Panc1 (cell line): ENCODE measurements around the gene BATF3. TPM values are rescaled to one million over a fixed set of nuclear protein-coding genes. Genes with fewer than 3 reads are reported as not detected.
"Not testable (repeated sequence)": the region's sequence is repeated elsewhere in the genome, so short reads cannot be mapped to it uniquely, and the experiment has no call there.

ENCODE experiments used
- ATAC-seq: fragments of 200-7000 bp; cut with Tn5 transposase; 2 replicates; pipeline ENCODE4 v1.9.1; 2020; ENCODE audit warnings: mild to moderate bottlenecking, moderate library complexity
- BruUV-seq: library from RNA; stranded (reverse); fragments of 400-500 nt; replicated peaks from 2 replicates; lab custom pipeline; 2021; lab: Mats Ljungman, UMichigan
- CTCF ChIA-PET: fragments of 300-600 bp; sonication (Branson Sonifier 250); formaldehyde crosslinking; loops from one replicate; lab custom pipeline; 2022; ENCODE audit warnings: antibody characterized with exemption; lab: Charles Lee
- POLR2A ChIA-PET: fragments of 300-600 bp; sonication (Branson Sonifier 250); formaldehyde crosslinking; loops from one replicate; lab custom pipeline; 2022; ENCODE audit warnings: antibody characterized with exemption; lab: Charles Lee
- DNase-seq: peaks from one replicate; pipeline ENCODE4 v3.0.0-alpha.2; 2010; ENCODE audit warnings: low read depth, low spot score
- H3K27ac ChIP-seq: 2 replicates; pipeline ENCODE4 v1.5.1; 2011; ENCODE audit warnings: mild to moderate bottlenecking, low read length, inconsistent platforms
- H3K27me3 ChIP-seq: fragments of 200-500 bp; sonication (Bioruptor generic); 2 replicates; pipeline ENCODE4 v1.6.0; 2014; ENCODE audit warnings: low read length, inconsistent platforms; ENCODE audit not compliant: control insufficient read depth, insufficient read depth
- H3K36me3 ChIP-seq: fragments of 200-500 bp; sonication (Bioruptor generic); 2 replicates; pipeline ENCODE4 v1.5.1; 2014; ENCODE audit warnings: inconsistent platforms, mild to moderate bottlenecking, low read length, moderate library complexity; ENCODE audit not compliant: control insufficient read depth, insufficient read depth
- H3K4me1 ChIP-seq: 2 replicates; pipeline ENCODE4 v1.5.1; 2011; ENCODE audit warnings: inconsistent platforms, mild to moderate bottlenecking, low read length, moderate library complexity; ENCODE audit not compliant: control insufficient read depth, insufficient read depth
- H3K4me3 ChIP-seq, 2 experiments: 2 replicates each; pipeline ENCODE4 v1.5.1; 2011 to 2012; ENCODE audit warnings: low read depth in 2 of 2, low read length in 2 of 2, mild to moderate bottlenecking in 2 of 2, inconsistent platforms in 1 of 2, moderate library complexity in 1 of 2
- H3K9me3 ChIP-seq: fragments of 200-500 bp; sonication (Bioruptor generic); 2 replicates; pipeline ENCODE4 v1.5.1; 2014; ENCODE audit warnings: low read depth, mild to moderate bottlenecking, inconsistent platforms, low read length, moderate library complexity; ENCODE audit not compliant: control insufficient read depth, insufficient read depth
- CTCF ChIP-seq: fragments of 450-650 bp; IDR thresholded peaks from 2 replicates; pipeline ENCODE4 v1.5.1; 2017; ENCODE audit warnings: mild to moderate bottlenecking
- POLR2AphosphoS5 ChIP-seq: IDR thresholded peaks from 2 replicates; pipeline ENCODE4 v1.6.1; 2012; ENCODE audit warnings: mild to moderate bottlenecking, low read depth, low read length, moderate library complexity
- REST ChIP-seq, 2 experiments: IDR thresholded peaks; 2 replicates each; pipeline ENCODE4 v1.6.1; 2011 to 2012; ENCODE audit warnings: low read depth in 2 of 2, control low read depth in 1 of 2, low read length in 1 of 2, mild to moderate bottlenecking in 1 of 2, moderate library complexity in 1 of 2; ENCODE audit not compliant: insufficient read depth in 1 of 2
- SIN3A ChIP-seq: IDR thresholded peaks from 2 replicates; pipeline ENCODE4 v1.6.1; 2012; ENCODE audit warnings: low read depth, mild to moderate bottlenecking, low read length, moderate library complexity, borderline replicate concordance; ENCODE audit not compliant: insufficient read depth
- TCF7L2 ChIP-seq: IDR thresholded peaks from 2 replicates; pipeline ENCODE4 v1.6.1; 2011; ENCODE audit warnings: mild to moderate bottlenecking, low read depth, low read length, inconsistent platforms
- in situ Hi-C: cut with HindIII; loops from 2 replicates; pipeline ENCODE4 v1.10.0; 2016; ENCODE audit warnings: low sequenced_read_pairs, low pct_unique_long_range_greater_than_20kb
- intact Hi-C: fragments of 100-400 bp; cut with micrococcal nuclease; formaldehyde crosslinking; loops from one replicate; pipeline ENCODE4 v1.10.0; 2022; ENCODE audit not compliant: unreplicated experiment
- total RNA-seq: library from RNA; stranded (reverse); gene quantifications from one replicate; pipeline ENCODE4 v1.2.1, GENCODE V29; 2021; ENCODE audit not compliant: unreplicated experiment

The BATF3 gene
- total RNA-seq, 1 experiment from 2014 or later: 2.4 TPM

- H3K27ac ChIP-seq: no peak overlapping the region
These were observed 29.0 kb upstream of the BATF3 start for GRCh38 chr1:212728606-212729005.

GRCh38 chr1:212727386-212728181 is 27.9 kb upstream of the BATF3 start:
- POLR2A ChIA-PET: no interaction called here
- Histone ChIP-seq H3K4me3 (no peak overlapping the region), H3K36me3 (no peaks in the 10 kb centered on the region), H3K27me3 (no peaks in the 10 kb centered on the region), H3K27ac (no peak overlapping the region), H3K4me1 (peaks cover under 1% of the 10 kb centered on the region; the same call in 1 of the 2 replicates), H3K9me3 (no peaks in the 10 kb centered on the region)
- in situ Hi-C loops: no loop called here
- intact Hi-C loops: no loop called here
- no peak for ATAC-seq
- TF ChIP-seq CTCF (no peak), REST (IDR thresholded peaks at IDR 0.05; ENCODE audit: insufficient read depth in 1 of 2, low read depth in 2 of 2, low read length in 1 of 2) (no peak), TCF7L2 (no peak), SIN3A (no peak), POLR2AphosphoS5 (no peak)
- DNase-seq: no peak
- CTCF ChIA-PET: no interaction called here
- BruUV-seq: no TSS peak

More at GRCh38 chr1:212728606-212729005, 29.0 kb upstream of the BATF3 start:
- in situ Hi-C loops: no loop called here
- Histone ChIP-seq H3K4me1 (no peaks in the 10 kb centered on the region), H3K27me3 (no peaks in the 10 kb centered on the region), H3K9me3 (no peaks in the 10 kb centered on the region), H3K4me3 (no peak overlapping the region), H3K36me3 (no peaks in the 10 kb centered on the region)
- CTCF ChIA-PET: no interaction called here
- TF ChIP-seq TCF7L2 (no peak), CTCF (no peak), POLR2AphosphoS5 (no peak), SIN3A (no peak), REST (IDR thresholded peaks at IDR 0.05; ENCODE audit: insufficient read depth in 1 of 2, low read depth in 2 of 2, low read length in 1 of 2) (no peak)
- DNase-seq (no peak), ATAC-seq (no peak)
- intact Hi-C loops: no loop called here
- POLR2A ChIA-PET: no interaction called here
- BruUV-seq: no TSS peak

GRCh38 chr1:212724679-212725078 is 25.0 kb upstream of the BATF3 start:
- BruUV-seq, CTCF ChIA-PET, H3K27ac ChIP-seq, H3K27me3 ChIP-seq, POLR2A ChIA-PET, in situ Hi-C loops, H3K36me3 ChIP-seq, H3K9me3 ChIP-seq, DNase-seq, H3K4me3 ChIP-seq, ATAC-seq, intact Hi-C loops: not testable (repeated sequence)
- peaks cover 14% of the 10 kb centered on the region for H3K4me1 ChIP-seq
